ENCODE measurements around the gene UGT1A5.

UGT1A5 gene

GRCh38 chr2:233712611-233713261, at the start of gene UGT1A5:
Gene UGT1A5 (plus strand): TSS chr2:233712907. CDS start chr2:233712992, 85 bp downstream.
- no peak for DNase-seq

- no peak for DNase-seq
Observed at GRCh38 chr2:233663911-233664310, 48.8 kb upstream of the UGT1A5 start.

GRCh38 chr2:233668605-233669260, 44.0 kb upstream of the UGT1A5 start:
- DNase-seq, result no peak

GRCh38 chr2:233671290-233672161, 41.2 kb upstream of the UGT1A5 start, which contains the start of gene UGT1A9:
Gene UGT1A9 (plus strand): TSS chr2:233671898. CDS start chr2:233671935, 37 bp downstream.
- DNase-seq, result no peak

- no peak for DNase-seq
Observed at GRCh38 chr2:233672886-233673285, 39.8 kb upstream of the UGT1A5 start.

- no peak for DNase-seq
Observed at GRCh38 chr2:233673896-233674295, 38.8 kb upstream of the UGT1A5 start.

GRCh38 chr2:233674314-233674713, 38.4 kb upstream of the UGT1A5 start:
- no peak for DNase-seq

- DNase-seq, result no peak
Observed at GRCh38 chr2:233674995-233675394, 37.7 kb upstream of the UGT1A5 start.

GRCh38 chr2:233676046-233676445, 36.7 kb upstream of the UGT1A5 start:
- DNase-seq, result no peak

GRCh38 chr2:233679196-233679595, 33.5 kb upstream of the UGT1A5 start:
- no peak for DNase-seq

GRCh38 chr2:233680361-233681045, 32.2 kb upstream of the UGT1A5 start:
- no peak for DNase-seq

- no peak for DNase-seq
Observed at GRCh38 chr2:233681521-233682099, 31.1 kb upstream of the UGT1A5 start, which contains the start of gene UGT1A7. Gene UGT1A7 (plus strand): TSS chr2:233681901. CDS start chr2:233681938, 37 bp downstream.

GRCh38 chr2:233684640-233685039, 28.1 kb upstream of the UGT1A5 start:
- DNase-seq, result no peak

- DNase-seq, result no peak
Observed at GRCh38 chr2:233686928-233687327, 25.8 kb upstream of the UGT1A5 start.

- no peak for DNase-seq
Observed at GRCh38 chr2:233688341-233688740, 24.4 kb upstream of the UGT1A5 start.

- no peak for DNase-seq
Observed at GRCh38 chr2:233689031-233689430, 23.7 kb upstream of the UGT1A5 start.

GRCh38 chr2:233689501-233689900, 23.2 kb upstream of the UGT1A5 start:
- no peak for DNase-seq

GRCh38 chr2:233690444-233690843, 22.3 kb upstream of the UGT1A5 start:
- no peak for DNase-seq

- no peak for DNase-seq
Observed at GRCh38 chr2:233691443-233692433, 21.0 kb upstream of the UGT1A5 start.

- no peak for DNase-seq
Observed at GRCh38 chr2:233692648-233693047, 20.1 kb upstream of the UGT1A5 start, which contains the start of gene UGT1A6. Gene UGT1A6 (plus strand): TSS chr2:233692890. CDS start chr2:233693005, 115 bp downstream.

- no peak for DNase-seq
Observed at GRCh38 chr2:233693963-233694362, 18.7 kb upstream of the UGT1A5 start.

All from NCI-H1417 treated with DMSO at 0.1 percent for 48 hours (cell line).